Measurements from ENCODE around the gene SAMD7. TPM values are rescaled to one million over a fixed set of nuclear protein-coding genes. Genes with fewer than 3 reads are reported as not detected.

The SAMD7 gene
- total RNA-seq, 2 donors from 2014 or later = not detected

- no peak for DNase-seq (ENCODE audit: low spot score)
These were observed 18.6 kb downstream of the SAMD7 start for GRCh38 chr3:169929830-169930519.

GRCh38 chr3:169930843-169931242 lies 19.5 kb downstream of the SAMD7 start:
- Histone ChIP-seq H3K4me3 (no peak overlapping the region), H3K27ac (no peak overlapping the region), H3K9me3 (no peaks in the 10 kb centered on the region), H3K4me1 (ENCODE audit: control insufficient read depth in 1 of 2, low read depth in 2 of 2) (no peaks in the 10 kb centered on the region), H3K36me3 (no peaks in the 10 kb centered on the region), H3K27me3 (replicated peaks; ENCODE audit: insufficient read depth) (no peaks in the 10 kb centered on the region)
- ATAC-seq (ENCODE audit: insufficient number of reproducible peaks, low FRiP score, low read depth) (no peak), DNase-seq (ENCODE audit: low spot score) (no peak)
- TF ChIP-seq CTCF (IDR thresholded peaks at IDR 0.05) = no peak

More at GRCh38 chr3:169929830-169930519, 18.6 kb downstream of the SAMD7 start:
- no peak overlapping the region for H3K27ac ChIP-seq
- H3K27me3 ChIP-seq (replicated peaks; ENCODE audit: insufficient read depth) = no peaks in the 10 kb centered on the region
- no peak overlapping the region for H3K4me3 ChIP-seq
- no peaks in the 10 kb centered on the region for H3K9me3 ChIP-seq
- no peak for TF ChIP-seq CTCF (IDR thresholded peaks at IDR 0.05)
- no peaks in the 10 kb centered on the region for H3K4me1 ChIP-seq (ENCODE audit: control insufficient read depth in 1 of 2, low read depth in 2 of 2)
- no peaks in the 10 kb centered on the region for H3K36me3 ChIP-seq
- no peak for ATAC-seq (ENCODE audit: insufficient number of reproducible peaks, low FRiP score, low read depth)

- no peaks in the 10 kb centered on the region for H3K4me1 ChIP-seq (ENCODE audit: control insufficient read depth in 1 of 2, low read depth in 2 of 2)
- H3K9me3 ChIP-seq = no peaks in the 10 kb centered on the region
- H3K4me3 ChIP-seq = no peak overlapping the region
- DNase-seq (ENCODE audit: low spot score) (no peak), ATAC-seq (ENCODE audit: insufficient number of reproducible peaks, low FRiP score, low read depth) (no peak)
- H3K36me3 ChIP-seq = no peaks in the 10 kb centered on the region
- H3K27me3 ChIP-seq (replicated peaks; ENCODE audit: insufficient read depth) = no peaks in the 10 kb centered on the region
- H3K27ac ChIP-seq = no peak overlapping the region
- TF ChIP-seq CTCF (IDR thresholded peaks at IDR 0.05) = no peak
These were observed 20.6 kb downstream of the SAMD7 start for GRCh38 chr3:169931747-169932520.

GRCh38 chr3:169939320-169939719 lies 27.9 kb downstream of the SAMD7 start:
- Histone ChIP-seq H3K4me3 (no peak overlapping the region), H3K27me3 (replicated peaks; ENCODE audit: insufficient read depth) (no peaks in the 10 kb centered on the region), H3K9me3 (no peaks in the 10 kb centered on the region), H3K36me3 (no peaks in the 10 kb centered on the region), H3K4me1 (ENCODE audit: control insufficient read depth in 1 of 2, low read depth in 2 of 2) (no peaks in the 10 kb centered on the region), H3K27ac (no peak overlapping the region)
- DNase-seq (ENCODE audit: low spot score) = no peak
- no peak for TF ChIP-seq CTCF (IDR thresholded peaks at IDR 0.05)
- ATAC-seq (ENCODE audit: insufficient number of reproducible peaks, low FRiP score, low read depth) = no peak

GRCh38 chr3:169939751-169940150 lies 28.4 kb downstream of the SAMD7 start:
- no peak for TF ChIP-seq CTCF (IDR thresholded peaks at IDR 0.05)
- DNase-seq (ENCODE audit: low spot score) = no peak
- H3K27me3 ChIP-seq (replicated peaks; ENCODE audit: insufficient read depth) = no peaks in the 10 kb centered on the region

More at GRCh38 chr3:169939751-169940150, 28.4 kb downstream of the SAMD7 start:
- no peak overlapping the region for H3K4me3 ChIP-seq
- no peaks in the 10 kb centered on the region for H3K9me3 ChIP-seq
- no peak for ATAC-seq (ENCODE audit: insufficient number of reproducible peaks, low FRiP score, low read depth)
- no peak overlapping the region for H3K27ac ChIP-seq
- no peaks in the 10 kb centered on the region for H3K4me1 ChIP-seq (ENCODE audit: control insufficient read depth in 1 of 2, low read depth in 2 of 2)
- no peaks in the 10 kb centered on the region for H3K36me3 ChIP-seq
